ENCODE results near the gene DOLPP1.
"Not testable (repeated sequence)": the region's sequence is repeated elsewhere in the genome, so short reads cannot be mapped to it uniquely, and the experiment has no call there.

The DOLPP1 gene

GRCh38 chr9:129109952-129110739 is 29.2 kb downstream of the DOLPP1 start:
- in situ Hi-C loops (cut with MboI; ENCODE audit: low sequenced_read_pairs): no loop called here

- in situ Hi-C loops (cut with MboI; ENCODE audit: low sequenced_read_pairs): no loop called here
Observed at GRCh38 chr9:129110740-129111527, 30.0 kb downstream of the DOLPP1 start, which contains the start of the genes CRAT and PTPA. Gene CRAT, minus strand, starts transcription at chr9:129110793. Its CDS starts 284 bp downstream, at chr9:129110509. Gene PTPA, plus strand, starts transcription at chr9:129111415. Its CDS starts 186 bp downstream, at chr9:129111601.

- in situ Hi-C loops (cut with MboI; ENCODE audit: low sequenced_read_pairs): no loop called here
Observed at GRCh38 chr9:129111528-129112151, 30.7 kb downstream of the DOLPP1 start.

GRCh38 chr9:129112526-129112925 is 31.6 kb downstream of the DOLPP1 start:
- in situ Hi-C loops (cut with MboI; ENCODE audit: low sequenced_read_pairs): not testable (repeated sequence)

GRCh38 chr9:129113645-129114304 is 32.9 kb downstream of the DOLPP1 start:
- in situ Hi-C loops (cut with MboI; ENCODE audit: low sequenced_read_pairs): no loop called here

- in situ Hi-C loops (cut with MboI; ENCODE audit: low sequenced_read_pairs): no loop called here
Observed at GRCh38 chr9:129118799-129119198, 37.9 kb downstream of the DOLPP1 start.

GRCh38 chr9:129121483-129121882 is 40.6 kb downstream of the DOLPP1 start:
- in situ Hi-C loops (cut with MboI; ENCODE audit: low sequenced_read_pairs): no loop called here

- in situ Hi-C loops (cut with MboI; ENCODE audit: low sequenced_read_pairs): no loop called here
Observed at GRCh38 chr9:129122133-129122532, 41.2 kb downstream of the DOLPP1 start.

GRCh38 chr9:129122976-129123375 is 42.1 kb downstream of the DOLPP1 start:
- in situ Hi-C loops (cut with MboI; ENCODE audit: low sequenced_read_pairs): not testable (repeated sequence)

GRCh38 chr9:129124506-129125069 is 43.7 kb downstream of the DOLPP1 start:
- in situ Hi-C loops (cut with MboI; ENCODE audit: low sequenced_read_pairs): loop anchor here (25.0 kb wide), 1 partner anchor 663 kb away; no protein-coding TSS in a partner anchor

GRCh38 chr9:129125478-129125877 is 44.6 kb downstream of the DOLPP1 start:
- in situ Hi-C loops (cut with MboI; ENCODE audit: low sequenced_read_pairs): loop anchor here (25.0 kb wide), 1 partner anchor 662 kb away; no protein-coding TSS in a partner anchor

- in situ Hi-C loops (cut with MboI; ENCODE audit: low sequenced_read_pairs): loop anchor here (25.0 kb wide), 1 partner anchor 660 kb away; no protein-coding TSS in a partner anchor
Observed at GRCh38 chr9:129126749-129127618, 46.1 kb downstream of the DOLPP1 start.

- in situ Hi-C loops (cut with MboI; ENCODE audit: low sequenced_read_pairs): loop anchor here (25.0 kb wide), 1 partner anchor 659 kb away; no protein-coding TSS in a partner anchor
Observed at GRCh38 chr9:129128689-129129088, 47.8 kb downstream of the DOLPP1 start.

- in situ Hi-C loops (cut with MboI; ENCODE audit: low sequenced_read_pairs): loop anchor here (10.0 to 25.0 kb wide), 2 partner anchors 485 to 657 kb away; no protein-coding TSS in a partner anchor
Observed at GRCh38 chr9:129130271-129130670, 49.4 kb downstream of the DOLPP1 start.

- in situ Hi-C loops (cut with MboI; ENCODE audit: low sequenced_read_pairs): loop anchor here (10.0 to 25.0 kb wide), 2 partner anchors 484 to 657 kb away; no protein-coding TSS in a partner anchor
Observed at GRCh38 chr9:129130791-129131190, 49.9 kb downstream of the DOLPP1 start.

GRCh38 chr9:129131300-129132145 is 50.6 kb downstream of the DOLPP1 start:
- in situ Hi-C loops (cut with MboI; ENCODE audit: low sequenced_read_pairs): loop anchor here (10.0 to 25.0 kb wide), 2 partner anchors 483 to 656 kb away; no protein-coding TSS in a partner anchor

- in situ Hi-C loops (cut with MboI; ENCODE audit: low sequenced_read_pairs): loop anchor here (10.0 to 25.0 kb wide), 2 partner anchors 482 to 654 kb away; no protein-coding TSS in a partner anchor
Observed at GRCh38 chr9:129133082-129133481, 52.2 kb downstream of the DOLPP1 start.

- in situ Hi-C loops (cut with MboI; ENCODE audit: low sequenced_read_pairs): loop anchor here (10.0 to 25.0 kb wide), 2 partner anchors 479 to 652 kb away; no protein-coding TSS in a partner anchor
Observed at GRCh38 chr9:129135476-129135875, 54.6 kb downstream of the DOLPP1 start.
